HEK293 (cell line): ENCODE data around the gene PCDH12.

Source experiments
- PRDM1 ChIP-seq: fragments of 450-650 bp; formaldehyde crosslinking; IDR thresholded peaks from 2 replicates; pipeline ENCODE4; 2016; ENCODE audit warnings: missing biosample characterization, missing genetic modification characterization
- ZNF138 ChIP-seq: fragments of 450-650 bp; formaldehyde crosslinking; IDR thresholded peaks from 2 replicates; pipeline ENCODE4 v1.5.1; 2016; ENCODE audit warnings: missing biosample characterization, missing genetic modification characterization, borderline replicate concordance
- ZNF335 ChIP-seq: fragments of 450-650 bp; formaldehyde crosslinking; conservative IDR thresholded peaks from 2 replicates; pipeline ENCODE4 v1.5.1; 2016; ENCODE audit warnings: missing biosample characterization, missing genetic modification characterization
- ZNF571 ChIP-seq: fragments of 450-650 bp; formaldehyde crosslinking; IDR thresholded peaks from 2 replicates; pipeline ENCODE4 v1.5.0; 2017; ENCODE audit warnings: missing biosample characterization, missing genetic modification characterization
- TF ChIP-seq, protein P1 (sequence below): fragments of 450-650 bp; formaldehyde crosslinking; IDR thresholded peaks from 2 replicates; pipeline ENCODE4 v1.5.1; 2016; ENCODE audit warnings: missing biosample characterization, missing genetic modification characterization
- TF ChIP-seq, protein P2 (sequence below): fragments of 450-650 bp; formaldehyde crosslinking; IDR thresholded peaks from 2 replicates; pipeline ENCODE4 v1.5.1; 2016; ENCODE audit warnings: missing biosample characterization, missing genetic modification characterization
- TF ChIP-seq, protein P3 (sequence below): fragments of 450-650 bp; formaldehyde crosslinking; IDR thresholded peaks from 2 replicates; pipeline ENCODE4 v1.5.1; 2016; ENCODE audit warnings: missing biosample characterization, missing genetic modification characterization

DNA sequence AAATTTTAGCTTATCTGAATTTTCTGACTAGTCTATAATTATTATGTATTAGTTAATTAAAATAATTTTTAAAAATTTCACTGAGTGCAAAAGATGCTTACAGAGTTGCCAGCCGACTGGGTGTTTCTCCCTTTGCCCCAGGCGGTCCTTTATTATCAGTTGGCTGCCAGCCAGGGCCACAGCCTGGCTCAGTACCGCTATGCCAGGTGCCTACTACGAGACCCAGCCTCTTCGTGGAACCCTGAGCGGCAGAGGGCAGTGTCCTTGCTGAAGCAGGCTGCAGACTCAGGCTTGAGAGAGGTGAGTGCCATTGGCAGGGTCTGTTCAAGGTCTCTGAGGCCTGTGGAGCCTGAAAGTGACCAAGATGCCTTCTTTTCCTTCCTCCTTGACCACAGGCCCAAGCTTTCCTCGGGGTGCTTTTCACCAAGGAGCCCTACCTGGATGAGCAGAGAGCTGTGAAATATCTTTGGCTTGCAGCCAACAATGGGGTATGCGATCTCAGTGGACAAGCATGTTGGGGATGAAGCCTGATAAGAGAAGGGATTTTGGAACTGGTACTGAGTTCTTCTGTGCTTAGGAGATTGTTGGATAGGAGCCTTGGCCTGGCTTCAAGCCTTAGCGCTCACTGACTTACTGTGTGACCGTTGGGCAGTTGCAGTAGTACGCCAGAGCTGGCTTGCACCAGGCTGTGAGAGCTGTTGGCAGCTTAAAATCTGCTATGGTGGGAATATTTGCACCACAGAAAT is 23.7 kb downstream of the PCDH12 start:
- TF ChIP-seq ZNF335 (tag by site-specific recombination) (no peak), ZNF571 (no peak), PRDM1 (tag by site-specific recombination) (no peak), ZNF138 (tag by site-specific recombination) (no peak)
- TF ChIP-seq, protein P1, sequence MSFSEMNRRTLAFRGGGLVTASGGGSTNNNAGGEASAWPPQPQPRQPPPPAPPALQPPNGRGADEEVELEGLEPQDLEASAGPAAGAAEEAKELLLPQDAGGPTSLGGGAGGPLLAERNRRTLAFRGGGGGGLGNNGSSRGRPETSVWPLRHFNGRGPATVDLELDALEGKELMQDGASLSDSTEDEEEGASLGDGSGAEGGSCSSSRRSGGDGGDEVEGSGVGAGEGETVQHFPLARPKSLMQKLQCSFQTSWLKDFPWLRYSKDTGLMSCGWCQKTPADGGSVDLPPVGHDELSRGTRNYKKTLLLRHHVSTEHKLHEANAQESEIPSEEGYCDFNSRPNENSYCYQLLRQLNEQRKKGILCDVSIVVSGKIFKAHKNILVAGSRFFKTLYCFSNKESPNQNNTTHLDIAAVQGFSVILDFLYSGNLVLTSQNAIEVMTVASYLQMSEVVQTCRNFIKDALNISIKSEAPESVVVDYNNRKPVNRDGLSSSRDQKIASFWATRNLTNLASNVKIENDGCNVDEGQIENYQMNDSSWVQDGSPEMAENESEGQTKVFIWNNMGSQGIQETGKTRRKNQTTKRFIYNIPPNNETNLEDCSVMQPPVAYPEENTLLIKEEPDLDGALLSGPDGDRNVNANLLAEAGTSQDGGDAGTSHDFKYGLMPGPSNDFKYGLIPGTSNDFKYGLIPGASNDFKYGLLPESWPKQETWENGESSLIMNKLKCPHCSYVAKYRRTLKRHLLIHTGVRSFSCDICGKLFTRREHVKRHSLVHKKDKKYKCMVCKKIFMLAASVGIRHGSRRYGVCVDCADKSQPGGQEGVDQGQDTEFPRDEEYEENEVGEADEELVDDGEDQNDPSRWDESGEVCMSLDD, result no peak
- TF ChIP-seq, protein P2, sequence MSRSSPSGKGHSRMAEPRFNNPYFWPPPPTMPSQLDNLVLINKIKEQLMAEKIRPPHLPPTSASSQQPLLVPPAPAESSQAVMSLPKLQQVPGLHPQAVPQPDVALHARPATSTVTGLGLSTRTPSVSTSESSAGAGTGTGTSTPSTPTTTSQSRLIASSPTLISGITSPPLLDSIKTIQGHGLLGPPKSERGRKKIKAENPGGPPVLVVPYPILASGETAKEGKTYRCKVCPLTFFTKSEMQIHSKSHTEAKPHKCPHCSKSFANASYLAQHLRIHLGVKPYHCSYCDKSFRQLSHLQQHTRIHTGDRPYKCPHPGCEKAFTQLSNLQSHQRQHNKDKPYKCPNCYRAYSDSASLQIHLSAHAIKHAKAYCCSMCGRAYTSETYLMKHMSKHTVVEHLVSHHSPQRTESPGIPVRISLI (tag by site-specific recombination), result no peak
- TF ChIP-seq, protein P3, sequence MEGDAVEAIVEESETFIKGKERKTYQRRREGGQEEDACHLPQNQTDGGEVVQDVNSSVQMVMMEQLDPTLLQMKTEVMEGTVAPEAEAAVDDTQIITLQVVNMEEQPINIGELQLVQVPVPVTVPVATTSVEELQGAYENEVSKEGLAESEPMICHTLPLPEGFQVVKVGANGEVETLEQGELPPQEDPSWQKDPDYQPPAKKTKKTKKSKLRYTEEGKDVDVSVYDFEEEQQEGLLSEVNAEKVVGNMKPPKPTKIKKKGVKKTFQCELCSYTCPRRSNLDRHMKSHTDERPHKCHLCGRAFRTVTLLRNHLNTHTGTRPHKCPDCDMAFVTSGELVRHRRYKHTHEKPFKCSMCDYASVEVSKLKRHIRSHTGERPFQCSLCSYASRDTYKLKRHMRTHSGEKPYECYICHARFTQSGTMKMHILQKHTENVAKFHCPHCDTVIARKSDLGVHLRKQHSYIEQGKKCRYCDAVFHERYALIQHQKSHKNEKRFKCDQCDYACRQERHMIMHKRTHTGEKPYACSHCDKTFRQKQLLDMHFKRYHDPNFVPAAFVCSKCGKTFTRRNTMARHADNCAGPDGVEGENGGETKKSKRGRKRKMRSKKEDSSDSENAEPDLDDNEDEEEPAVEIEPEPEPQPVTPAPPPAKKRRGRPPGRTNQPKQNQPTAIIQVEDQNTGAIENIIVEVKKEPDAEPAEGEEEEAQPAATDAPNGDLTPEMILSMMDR (tag by site-specific recombination), result no peak
